Measurements from ENCODE around the gene TMX2.
"Not testable (repeated sequence)": the region's sequence is repeated elsewhere in the genome, so short reads cannot be mapped to it uniquely, and the experiment has no call there.

Gene TMX2

DNA sequence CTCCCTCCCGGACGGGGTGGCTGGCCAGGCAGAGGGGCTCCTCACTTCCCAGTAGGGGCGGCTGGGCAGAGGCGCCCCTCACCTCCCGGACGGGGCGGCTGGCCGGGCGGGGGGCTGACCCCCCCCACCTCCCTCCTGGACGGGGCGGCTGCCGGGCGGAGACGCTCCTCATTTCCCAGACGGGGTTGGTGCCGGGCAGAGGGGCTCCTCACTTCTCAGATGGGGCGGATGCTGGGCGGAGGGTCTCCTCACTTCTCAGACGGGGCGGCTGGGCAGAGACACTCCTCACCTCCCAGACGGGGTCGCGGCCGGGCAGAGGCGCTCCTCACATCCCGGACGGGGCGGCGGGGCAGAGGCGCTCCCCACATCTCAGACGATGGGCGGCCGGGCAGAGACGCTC, 4.3 kb downstream of the TMX2 start:
- DNase-seq = not testable (repeated sequence)

DNA sequence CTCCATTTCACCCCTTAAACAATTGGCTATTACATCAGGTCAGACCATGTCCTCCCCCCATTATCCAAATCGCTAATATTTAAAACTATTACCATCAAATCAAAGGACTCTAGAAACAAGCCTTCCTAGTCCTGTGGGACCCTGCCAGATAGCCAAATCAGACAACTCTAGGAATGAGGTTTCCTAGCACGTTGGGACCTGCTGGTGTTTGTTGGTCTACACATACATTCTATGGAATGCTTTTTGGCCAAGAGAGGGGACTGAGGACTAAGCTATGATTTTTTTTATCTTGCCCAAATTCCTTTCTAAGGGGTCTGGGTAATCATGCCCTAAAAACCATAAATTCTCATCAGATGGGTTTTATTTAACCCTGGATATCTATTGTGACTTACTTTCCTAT, 14.8 kb downstream of the TMX2 start:
- DNase-seq = no peak

DNA sequence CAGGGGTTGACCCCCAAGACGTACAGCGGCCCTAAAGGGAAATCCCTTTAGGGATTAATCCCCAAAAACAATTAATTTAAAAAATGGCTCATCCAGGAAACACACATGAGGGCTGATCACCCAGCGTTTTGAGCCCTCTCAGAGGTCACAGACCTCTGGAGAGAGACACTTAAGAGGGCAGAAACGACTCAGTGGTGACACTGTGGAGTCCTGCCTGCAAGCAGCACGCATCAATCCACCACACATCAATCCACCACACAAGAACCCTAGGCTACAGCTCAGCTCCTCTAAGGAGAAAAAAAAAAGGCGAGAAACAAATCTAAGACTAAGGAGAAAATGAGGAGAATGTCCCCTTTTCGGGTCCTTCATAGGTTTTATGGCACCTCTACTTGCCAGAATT, 16.4 kb downstream of the TMX2 start:
- no peak for DNase-seq

DNA sequence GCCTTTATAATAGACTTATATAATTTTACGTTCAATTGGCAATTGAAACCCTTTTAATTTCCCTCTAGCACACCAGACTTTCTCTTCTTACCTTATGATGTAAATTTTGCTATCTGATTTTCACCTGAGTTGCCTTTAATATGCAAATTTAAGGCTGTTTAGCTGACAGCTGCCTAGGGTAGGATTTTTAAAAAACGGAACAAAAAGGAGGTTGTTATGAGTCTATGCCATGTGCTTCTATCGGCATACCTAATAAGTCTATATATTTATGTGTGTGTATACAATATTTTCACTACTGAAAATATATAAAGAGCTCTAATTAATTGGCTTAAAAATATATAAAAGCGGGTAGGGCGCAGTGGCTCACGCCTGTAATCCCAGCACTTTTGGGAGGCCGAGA, 17.1 kb downstream of the TMX2 start:
- DNase-seq = no peak

DNA sequence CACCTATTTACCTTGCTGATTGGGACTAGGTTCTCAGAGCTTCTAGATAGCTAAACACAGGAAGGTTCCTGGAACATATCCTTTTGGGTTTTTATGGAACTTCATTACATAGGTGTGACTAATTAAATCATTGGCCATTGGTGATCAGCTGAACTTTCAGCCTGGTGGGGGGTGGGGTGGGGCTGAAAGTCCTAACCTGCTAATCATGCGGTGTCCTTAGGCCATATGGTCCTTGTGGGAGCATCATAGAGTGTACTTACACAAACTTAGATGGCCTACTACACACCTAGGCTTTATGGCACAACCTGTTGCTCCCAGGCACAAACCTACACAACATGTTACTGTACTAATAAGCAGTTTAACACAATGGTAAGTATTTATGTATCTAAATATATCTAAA, 20.3 kb downstream of the TMX2 start:
- DNase-seq = no peak

DNA sequence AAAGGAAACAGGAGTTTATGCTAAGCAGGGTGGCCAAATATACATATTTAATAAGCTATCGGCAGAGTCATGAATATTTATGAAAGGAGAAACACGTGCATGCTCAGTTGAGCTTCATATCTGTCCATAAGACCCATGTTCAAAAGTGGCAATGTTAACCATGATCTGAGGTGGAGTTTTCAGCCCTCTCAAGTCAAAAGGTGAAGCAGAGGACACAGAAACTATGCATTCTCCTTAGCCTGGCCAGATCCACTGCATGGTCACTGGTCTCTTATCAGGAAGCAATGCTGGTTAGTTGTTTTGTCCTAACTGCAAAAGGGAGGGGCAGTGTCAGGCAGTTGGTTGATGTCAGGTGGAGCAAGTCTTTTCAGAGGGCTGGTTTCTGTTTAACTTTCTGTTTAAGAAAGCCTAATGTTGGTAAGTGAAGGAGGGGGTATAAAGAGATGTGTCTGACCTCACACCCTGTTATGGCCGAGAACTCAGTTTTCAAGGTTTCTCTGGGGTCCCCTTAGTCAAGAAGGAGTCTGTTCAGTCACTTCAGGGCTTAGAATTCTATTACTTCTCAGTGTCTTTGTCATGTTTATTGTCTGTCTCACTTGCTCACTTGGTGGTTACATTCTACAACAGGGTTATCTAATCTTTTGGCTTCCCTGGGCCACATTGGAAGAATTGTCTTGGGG, 23.4 kb downstream of the TMX2 start:
- DNase-seq = no peak

DNA sequence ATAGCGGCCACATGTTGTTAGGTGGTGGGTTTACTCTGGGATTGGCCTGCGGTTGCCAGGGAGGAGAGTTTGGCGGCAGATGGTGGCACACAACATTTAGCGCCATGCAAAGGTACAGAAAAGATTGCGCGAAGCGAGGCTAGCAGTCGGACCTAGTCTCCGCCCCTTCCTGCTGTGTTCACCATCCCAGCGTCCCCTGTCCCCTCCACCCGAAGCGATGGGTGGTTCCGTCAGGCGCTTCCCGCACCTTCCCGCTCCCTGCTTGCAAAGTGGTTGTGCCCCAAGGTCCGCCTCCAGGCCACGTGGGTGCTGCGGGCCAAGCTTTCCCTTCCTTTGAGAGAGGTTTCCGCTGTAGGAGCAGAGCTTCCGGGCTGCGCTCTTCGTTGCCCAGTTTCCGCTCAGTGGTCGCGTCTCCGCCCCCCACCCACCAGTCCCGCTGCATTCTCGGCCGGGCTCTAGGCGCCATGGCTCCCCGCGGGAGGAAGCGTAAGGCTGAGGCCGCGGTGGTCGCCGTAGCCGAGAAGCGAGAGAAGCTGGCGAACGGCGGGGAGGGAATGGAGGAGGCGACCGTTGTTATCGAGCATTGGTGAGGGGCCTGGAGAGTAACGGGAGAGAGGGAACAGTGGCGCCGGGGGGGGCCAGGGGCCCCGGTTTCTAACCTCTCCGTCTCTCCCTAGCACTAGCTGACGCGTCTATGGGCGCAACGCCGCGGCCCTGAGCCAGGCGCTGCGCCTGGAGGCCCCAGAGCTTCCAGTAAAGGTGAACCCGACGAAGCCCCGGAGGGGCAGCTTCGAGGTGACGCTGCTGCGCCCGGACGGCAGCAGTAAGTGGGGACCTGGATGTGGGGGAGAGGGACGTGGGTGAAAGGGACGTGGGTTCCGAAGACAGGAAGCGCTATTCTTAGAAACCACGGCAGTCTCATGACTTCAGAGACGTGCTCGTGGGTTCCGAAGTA, 29.0 kb downstream of the TMX2 start, which contains the start of gene SELENOH:
SELENOH (plus strand) TSS at position 360 of the 955 bp plus-strand sequence; CDS start at position 465, 105 bp downstream.
- peak; percentile 98 for DNase-seq

DNA sequence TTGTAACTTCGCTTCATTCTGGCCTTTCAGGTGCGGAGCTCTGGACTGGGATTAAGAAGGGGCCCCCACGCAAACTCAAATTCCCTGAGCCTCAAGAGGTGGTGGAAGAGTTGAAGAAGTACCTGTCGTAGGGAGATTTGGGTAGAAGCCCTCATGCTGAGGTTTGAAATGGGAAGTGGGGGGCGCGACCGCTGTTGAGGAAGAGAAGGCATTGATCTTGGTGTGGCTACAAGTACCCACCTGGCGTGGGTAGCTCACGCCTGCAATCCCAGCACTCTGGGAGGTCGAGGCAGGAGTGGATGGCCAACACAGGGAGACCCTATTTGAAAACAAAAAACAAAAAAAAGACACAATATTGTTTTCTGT, 29.7 kb downstream of the TMX2 start:
- DNase-seq = no peak

DNA sequence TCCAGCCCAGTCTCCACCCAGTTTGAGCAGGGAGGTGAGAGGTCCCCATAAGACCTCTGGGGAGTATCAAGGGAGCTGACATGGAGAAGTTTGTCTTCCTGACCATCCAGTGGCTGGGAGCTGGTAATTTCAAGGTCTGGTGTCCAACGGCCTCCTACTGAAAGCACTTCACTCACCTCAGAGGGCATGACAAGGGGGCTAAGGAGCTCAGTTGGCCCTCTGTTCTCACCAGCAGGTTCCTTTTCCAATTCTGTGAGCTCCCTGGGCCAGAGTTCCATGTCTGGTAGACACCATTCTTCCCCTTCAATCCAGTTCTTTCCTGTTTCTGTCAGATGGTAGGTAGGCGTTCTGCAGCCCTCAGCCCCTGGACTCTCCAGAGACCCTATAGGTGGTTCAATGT, 32.0 kb downstream of the TMX2 start:
- no peak for DNase-seq

DNA sequence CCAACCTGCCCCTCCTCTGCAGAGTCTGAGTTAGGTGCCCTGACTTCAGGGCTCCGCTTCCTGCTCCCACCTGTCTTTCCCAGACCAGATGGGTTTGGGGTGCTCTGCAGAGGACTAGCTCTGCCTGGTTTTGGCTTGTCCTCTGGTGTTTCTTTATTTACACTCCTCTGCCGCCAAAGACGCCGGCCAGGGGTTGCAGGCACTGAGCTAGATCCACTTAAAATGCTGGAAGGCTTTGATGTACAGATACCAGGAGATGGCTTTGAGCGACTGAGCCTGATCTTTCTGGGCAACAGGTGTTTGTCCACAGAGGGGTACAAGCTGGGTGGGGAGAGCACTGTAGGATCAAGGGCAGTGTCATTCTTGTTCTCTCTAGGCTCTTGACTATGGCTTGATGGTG, 32.8 kb downstream of the TMX2 start:
- no peak for DNase-seq

DNA sequence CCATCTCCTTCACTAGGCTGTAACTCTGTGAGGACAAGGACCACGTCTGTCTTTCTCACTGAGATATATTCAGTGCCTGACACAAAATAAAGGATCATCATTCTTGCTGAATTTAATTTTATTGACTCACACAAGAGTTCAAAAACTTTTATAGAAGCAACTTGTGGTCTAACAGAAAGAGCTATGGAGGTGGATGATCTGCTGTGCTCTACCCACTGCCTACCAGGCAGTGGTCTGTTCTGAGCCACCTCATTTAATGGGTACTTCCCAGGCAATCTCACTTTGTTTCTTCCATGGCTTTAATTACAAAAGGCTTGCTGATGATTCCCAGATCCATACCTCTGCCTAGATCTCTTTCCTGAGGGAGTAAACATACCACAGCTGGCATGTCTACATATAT, 34.5 kb downstream of the TMX2 start:
- DNase-seq = no peak

DNA sequence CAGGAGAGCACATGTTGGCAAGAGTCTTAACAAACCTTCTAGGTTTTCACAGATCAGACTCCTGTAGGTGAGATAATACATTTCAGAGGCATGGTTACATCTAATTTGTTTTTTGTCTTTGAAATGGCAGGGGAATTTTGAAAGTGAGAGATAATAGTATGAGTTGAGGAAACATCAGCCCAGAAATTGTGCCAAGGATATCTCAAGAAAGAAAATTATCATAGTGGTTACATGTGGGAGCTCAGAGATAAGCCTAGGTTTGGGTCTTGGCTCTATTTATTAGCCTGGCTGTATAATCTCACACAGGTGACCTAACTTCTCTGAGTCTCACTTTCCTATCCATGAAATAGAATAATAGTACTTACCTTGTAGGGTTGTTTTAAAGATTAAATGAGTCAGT, 38.8 kb downstream of the TMX2 start:
- DNase-seq = no peak

DNA sequence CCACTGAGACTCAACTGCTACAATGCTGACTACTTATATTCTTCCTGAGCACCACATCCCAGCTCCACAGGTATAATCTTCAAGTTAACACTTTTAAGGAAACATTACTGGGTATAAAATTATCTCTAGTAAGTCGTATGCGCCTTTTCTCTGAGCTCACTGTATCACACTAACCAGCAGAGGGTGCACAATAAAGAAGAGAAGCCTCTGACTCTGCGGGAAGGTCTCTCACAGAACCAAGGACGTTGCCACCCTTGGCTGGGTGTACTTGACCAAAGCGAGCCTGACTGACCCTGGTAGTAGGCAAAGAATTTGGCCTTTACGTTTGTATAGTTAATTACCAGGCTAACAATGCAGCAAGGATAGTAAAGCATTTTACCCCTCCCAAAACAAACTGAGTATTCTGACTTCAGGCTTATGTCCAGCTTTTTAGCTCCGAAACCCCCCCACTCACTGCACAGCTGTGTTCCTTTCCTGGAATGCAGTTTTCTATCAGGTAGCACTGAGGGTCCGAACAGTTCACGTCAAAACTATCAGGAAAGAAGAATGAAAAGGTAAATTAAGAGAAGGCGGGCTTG, 39.4 kb downstream of the TMX2 start, which contains the start of gene BTBD18:
BTBD18 (minus strand) TSS at position 144 of the 578 bp plus-strand sequence. CDS start 631 bp downstream, outside the sequence.
- peak; percentile 42 for DNase-seq

DNA sequence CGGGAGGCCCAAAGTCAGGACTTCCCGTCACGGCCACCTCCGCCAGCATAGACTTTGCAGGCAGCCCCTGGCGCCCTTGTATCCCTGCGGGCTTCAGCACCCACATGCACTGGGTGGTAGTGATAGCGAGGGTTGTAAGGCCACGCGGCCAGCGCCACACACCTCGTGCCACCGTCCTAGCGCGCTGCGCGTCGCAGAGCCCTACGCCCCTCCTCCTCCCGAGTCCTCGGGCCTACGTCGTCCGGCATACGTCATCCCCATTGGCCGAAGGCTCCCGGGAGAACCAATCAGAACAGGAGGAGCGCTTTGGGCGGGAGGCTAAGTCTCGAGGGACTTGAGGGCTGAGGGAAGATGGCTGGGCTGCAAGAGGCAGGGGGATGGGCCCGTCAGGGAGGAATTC, 40.6 kb downstream of the TMX2 start:
- DNase-seq = no peak

DNA sequence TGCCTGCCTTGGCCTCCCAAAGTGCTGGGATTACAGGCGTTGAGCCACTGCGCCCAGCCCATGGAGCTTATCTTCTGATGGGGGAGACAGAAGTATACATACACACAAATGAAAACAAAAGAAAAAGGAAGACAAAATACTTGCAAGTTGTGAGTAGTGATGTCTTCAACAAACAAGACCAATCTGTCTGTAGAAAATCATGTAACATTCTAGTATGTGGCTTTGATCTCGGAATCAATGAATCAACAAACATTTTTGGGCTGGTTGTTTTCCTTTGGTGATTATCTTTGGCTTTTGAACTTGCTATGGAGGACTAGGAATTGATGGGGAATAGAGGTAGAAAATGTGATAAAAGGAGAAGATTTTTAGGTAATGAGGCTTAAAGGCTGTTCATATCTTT, 45.8 kb downstream of the TMX2 start:
- DNase-seq = no peak

DNA sequence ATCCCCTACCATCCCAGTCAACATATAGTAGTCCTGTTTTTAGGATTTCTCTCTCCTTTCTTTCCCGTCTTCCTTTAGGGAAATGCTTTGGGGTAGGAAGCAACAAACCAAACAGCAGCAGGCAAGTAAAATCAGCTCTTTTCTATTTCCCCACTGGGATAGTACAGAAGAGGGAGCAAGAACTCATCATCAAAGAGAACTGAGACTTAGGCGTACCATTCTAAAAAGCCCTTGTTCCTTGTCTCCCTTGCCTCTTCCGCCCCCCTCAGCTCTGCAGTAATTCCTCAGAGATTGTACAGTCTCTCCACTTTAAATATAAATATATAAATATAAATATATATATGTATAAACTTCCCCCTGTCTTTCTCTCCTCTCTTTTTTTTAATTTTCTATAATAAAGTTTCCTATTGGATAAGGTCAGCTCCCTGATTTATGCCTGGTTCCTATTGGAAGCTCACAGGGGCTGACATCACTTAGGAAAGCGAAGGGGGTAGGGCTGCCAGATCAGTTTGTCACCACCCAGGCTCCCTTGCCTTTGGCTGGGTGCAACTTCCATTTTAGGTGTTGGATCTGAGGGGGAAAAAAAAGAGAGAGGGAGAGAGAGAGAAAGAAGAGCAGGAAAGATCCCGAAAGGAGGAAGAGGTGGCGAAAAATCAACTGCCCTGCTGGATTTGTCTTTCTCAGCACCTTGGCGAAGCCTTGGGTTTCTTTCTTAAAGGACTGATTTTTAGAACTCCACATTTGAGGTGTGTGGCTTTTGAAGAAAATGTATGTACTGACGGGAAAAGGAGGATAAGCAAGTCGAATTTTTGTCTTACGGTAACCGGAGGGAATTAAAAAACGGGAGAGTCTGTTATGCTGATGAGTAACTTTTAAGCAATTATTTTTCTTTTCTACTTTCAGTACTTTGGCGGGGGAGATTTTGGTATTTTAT, 49.2 kb downstream of the TMX2 start, which contains the start of gene CTNND1:
CTNND1 (plus strand) TSS at position 502 of the 934 bp plus-strand sequence. CDS start 29,677 bp downstream, outside the sequence.
- peak; percentile 98 for DNase-seq

DNA sequence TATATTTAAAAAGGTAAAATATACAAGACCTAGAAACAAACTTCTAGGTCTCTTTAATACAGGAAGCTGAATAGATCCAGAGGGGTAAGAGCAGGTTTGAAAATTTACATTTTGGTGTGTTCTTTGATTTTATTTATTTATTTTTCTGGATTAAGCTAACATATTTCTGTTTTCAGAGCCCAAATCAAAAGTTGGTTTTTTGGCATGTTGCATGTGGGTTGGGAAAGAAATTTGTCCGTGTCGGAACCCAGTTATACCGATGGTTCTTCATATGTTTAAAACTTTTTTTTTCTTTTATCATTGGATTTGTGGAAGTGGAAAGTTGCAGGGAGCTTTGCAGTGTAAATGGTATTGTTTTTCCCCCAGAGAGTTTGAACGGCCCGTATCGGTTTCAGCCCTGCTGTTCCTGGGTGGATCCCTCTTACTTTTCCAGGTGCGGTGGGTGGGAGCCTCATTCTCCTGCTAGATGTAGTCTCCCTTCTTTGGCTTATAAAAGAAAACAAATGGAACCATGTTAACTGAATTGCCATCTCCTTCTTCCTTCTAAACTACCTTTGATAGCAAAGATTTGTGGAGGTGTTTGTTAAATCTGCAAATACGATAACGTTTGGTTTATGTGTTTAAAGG, 50.0 kb downstream of the TMX2 start:
- no peak for DNase-seq

DNA sequence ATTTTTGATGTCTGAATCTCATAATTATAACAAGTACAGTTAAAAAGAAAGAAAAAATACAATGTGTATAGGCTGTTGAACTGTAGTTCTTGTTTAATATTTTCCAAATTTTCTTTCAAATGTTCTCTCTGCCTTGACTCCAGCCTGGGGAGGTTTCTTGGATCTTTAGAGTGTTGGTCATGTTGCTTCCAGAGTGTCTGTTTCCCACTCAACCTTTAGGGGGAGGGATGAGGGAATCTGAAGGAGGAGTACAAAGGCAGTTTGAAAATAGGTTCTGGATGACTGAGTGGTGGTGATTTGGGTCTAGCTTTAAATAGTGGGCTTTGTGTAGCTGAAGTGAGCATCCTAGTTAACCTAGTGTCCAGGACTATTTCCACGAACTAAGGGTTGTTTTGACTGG, 51.2 kb downstream of the TMX2 start:
- peak; percentile 58 for DNase-seq

DNA sequence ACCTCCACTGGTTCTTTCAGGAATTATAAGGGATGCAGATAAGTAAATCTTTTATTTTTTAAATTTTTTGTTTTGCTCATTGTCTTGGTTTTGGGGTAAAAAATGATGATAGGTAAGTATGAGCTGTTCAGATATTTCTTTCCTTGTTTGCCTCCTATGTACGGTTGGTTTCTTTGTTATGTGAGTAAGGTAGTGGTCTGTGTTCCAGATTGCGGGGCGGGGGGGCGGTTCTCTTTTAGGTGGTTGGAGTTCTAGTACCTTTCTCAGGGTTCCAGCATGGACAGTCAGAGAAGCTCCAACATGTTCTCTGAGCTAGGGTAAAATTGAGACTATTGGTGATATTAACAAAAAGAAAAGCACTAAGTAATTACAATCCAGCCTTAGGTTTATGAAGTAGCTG, 51.6 kb downstream of the TMX2 start:
- no peak for DNase-seq

DNA sequence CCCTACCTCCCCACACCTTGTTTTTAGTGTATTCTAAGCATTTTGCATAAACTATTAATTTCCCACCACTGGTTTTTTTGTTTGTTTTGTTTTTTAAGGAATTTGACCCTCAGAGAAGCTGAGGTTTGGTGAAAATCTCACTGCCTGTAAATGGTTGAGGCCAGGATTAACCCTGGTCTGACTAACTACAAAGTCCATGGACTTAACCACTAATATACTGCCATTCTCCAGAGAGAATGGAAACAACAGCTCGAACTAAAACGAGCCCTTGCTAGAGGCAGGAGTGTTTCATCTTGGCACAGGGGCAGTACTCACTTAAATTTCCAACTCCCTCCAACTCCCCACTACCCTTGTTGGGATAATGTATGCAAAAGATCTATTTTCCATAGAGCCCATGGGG, 52.2 kb downstream of the TMX2 start:
- no peak for DNase-seq

DNA sequence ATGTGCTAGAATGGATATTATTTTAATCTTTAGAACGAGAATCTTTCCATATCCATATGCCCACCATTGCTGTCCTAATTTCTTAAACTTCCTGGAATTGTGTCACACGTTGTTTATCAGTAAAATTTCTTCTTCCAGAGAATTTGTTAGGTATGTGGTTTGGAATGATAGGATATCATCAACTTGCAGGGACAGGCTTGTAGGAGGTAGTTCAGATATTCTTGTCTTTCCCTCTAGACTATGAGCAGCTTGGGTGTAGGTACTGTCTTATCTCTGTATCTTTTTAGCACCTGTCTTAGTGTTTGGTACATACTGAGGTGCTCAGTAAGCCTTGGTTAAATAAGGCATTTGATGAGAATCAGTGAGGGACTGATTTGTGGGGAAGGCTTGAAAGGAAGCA, 52.6 kb downstream of the TMX2 start:
- DNase-seq = no peak

DNA sequence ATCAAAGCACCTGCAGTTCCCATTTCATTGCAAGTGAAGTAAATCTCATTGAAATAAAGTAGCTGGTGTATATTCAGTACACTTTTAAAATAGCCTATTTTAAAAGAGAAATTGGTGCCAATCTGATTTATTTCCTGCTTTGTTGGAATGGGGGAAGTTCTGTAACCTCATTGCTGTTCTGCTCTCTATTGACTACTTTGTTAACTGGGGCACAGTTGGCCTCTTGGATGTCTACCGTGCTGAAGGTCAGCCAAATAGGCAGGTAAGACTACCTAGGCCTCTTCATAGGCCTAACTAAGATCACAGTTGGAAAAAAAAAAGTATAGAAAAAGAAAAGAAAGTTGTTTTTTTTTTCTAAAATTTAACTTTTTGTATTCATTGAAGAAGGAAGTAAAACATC, 58.4 kb downstream of the TMX2 start:
- DNase-seq = no peak

Data from EL (cell line).